GM19463 (cell line): ENCODE measurements around the gene NUDCD2.
"Not testable (repeated sequence)": the region's sequence is repeated elsewhere in the genome, so short reads cannot be mapped to it uniquely, and the experiment has no call there.

Experiments used
- ATAC-seq: cut with Tn5 transposase; IDR thresholded peaks from one replicate; pipeline ENCODE4 v1.9.1; 2021; ENCODE audit warnings: mild to moderate bottlenecking, moderate library complexity; ENCODE audit not compliant: unreplicated experiment

Gene NUDCD2

DNA sequence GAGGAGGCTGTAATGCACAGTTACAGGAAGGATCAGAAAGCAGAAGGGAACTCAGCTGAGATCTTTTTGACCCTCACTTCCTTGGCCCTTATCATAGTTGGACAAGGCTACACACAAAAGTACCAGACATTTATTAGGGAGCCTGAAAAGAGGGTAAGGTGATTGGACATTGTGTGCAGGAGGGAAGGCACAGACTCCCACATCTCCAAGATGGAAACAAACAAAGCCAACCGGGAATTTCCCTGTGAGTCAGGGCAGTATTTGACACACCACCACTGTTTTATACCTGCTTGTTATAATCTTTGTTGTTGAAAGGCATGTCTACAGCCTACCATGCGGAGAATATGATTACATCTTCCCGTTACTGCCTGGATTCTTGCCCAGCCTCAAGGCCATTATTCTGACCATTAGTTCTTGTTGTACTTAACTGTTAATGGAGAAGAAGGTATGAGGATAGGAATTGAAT lies 25.5 kb downstream of the NUDCD2 start:
- no peak for ATAC-seq

DNA sequence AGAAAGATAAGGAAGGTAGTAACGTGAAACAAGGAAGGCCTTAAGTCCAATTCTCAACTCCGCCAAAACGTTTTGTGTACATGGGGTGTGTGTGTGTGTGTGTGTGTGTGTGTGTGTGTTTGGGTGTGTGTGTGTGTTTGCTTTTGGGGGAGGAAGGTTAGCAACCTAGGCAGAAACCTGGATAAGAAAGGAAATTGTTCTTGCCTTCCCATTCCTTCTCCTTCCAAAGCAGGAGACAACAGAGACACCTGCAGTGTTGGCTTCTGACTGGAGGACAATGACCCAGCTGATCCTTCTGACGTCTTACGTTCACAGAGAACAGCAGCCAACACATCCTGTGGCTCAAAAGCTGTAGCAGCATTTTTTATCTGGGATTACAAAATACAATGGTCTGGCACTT lies 26.6 kb downstream of the NUDCD2 start:
- no peak for ATAC-seq

DNA sequence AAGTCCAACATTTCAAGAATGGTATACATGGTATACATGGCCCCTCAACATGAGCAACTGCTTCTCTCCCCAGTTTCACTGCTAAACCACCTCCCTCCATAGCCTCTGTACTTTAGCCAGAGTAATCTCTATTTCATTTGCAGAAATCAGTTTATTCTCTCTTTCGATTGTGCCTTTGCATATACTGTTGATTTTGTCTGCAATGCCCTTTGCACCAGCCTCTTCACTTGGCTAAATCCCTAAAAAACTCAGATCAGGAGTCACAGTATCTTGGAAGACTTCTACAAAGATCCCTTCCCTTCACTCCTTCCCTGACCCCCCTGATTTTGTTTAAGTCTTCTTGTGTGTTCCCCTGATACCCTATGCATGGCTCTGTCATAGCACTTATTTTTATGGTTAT lies 27.4 kb downstream of the NUDCD2 start:
- no peak for ATAC-seq

DNA sequence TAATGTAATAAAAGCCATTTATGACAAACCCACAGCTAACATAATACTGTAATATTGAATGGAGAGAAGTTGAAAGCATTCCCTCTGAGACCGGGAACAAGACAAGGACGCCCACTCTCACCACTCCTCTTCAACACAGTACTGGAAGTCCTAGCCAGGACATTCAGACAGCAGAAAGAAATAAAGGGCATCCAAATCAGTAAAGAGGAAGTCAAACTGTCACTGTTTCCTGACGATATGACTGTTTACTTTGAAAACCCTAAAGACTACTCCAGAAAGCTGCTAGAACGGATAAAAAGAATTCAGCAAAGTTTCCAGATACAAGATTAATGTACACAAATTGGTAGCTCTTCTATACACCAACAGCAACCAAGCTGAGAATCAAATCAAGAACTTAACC lies 33.8 kb downstream of the NUDCD2 start:
- ATAC-seq = not testable (repeated sequence)

DNA sequence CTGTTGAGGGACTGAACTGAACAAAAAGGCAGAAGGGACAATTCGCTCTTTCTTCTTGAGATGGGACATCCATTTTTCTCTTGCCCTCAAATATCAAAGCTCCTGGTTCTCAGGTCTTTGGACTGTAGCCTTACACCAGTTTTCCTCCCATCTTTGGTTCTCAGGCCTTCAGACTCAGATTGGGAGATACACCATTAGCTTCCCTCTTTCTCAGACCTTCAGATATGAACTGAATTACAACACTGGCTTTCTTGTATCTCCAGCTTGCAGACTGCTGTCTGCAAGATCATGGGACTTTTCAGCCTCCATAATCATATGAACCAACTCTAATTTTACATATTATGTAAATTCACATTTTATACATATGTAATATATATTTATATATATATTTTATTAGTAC lies 35.1 kb downstream of the NUDCD2 start:
- ATAC-seq = no peak

DNA sequence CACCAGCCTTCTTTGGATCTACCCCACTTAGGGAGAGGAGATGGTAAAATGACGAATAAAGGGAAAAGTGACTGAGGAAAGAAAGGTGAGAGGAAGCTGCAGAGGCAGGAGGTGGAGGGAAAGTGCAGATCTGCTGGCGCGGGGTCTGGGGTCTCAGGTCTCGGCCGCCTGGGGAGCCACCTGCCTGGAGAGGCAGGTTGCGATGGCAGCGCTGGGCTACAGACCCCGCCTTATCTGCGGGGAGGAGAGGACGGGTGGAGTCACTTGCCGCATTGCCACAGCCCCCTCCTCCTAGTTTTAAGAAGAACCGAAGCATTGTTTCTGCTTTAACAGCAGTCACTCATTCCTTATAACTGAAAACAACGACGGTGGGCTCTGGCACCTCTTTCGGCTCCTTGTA lies 44.2 kb downstream of the NUDCD2 start:
- ATAC-seq = not testable (repeated sequence)

DNA sequence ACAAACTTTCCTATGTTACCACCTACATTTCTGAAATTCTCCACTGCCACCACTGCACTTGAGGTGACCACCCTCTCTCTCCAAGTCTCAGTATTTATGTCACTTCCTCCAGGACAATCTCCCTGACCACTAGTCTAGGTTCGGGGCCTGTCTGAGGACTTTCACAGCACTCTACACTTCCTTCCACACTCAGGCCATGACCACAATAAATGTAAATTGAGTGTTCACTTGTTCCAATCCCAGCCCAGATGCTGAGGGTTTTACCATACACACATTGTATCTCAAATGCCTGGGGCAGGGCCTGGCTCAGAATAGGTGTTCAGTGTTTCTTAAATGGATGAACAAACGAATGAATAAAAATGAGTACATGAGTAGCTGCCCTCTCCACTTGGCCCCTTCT lies 49.4 kb downstream of the NUDCD2 start:
- peak; percentile 39 for ATAC-seq

DNA sequence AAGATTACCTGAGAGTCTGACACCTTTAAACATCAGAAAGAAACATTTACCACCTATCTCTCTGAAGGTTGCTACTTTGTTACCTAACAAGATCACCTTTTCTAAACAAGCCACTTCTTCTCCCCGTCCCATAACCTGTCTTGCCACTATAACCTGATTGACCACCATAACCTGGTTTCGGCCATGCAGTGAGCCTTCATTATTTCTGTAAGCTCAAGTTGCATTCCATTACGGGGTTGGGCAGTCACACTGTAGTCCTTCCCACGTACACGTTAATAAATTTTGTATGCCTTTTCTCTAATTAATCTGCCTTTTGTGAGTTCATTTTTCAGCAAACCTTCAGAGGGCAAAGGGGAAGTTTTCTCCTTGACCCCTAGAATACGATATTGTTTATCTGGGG lies 50.5 kb downstream of the NUDCD2 start:
- no peak for ATAC-seq

DNA sequence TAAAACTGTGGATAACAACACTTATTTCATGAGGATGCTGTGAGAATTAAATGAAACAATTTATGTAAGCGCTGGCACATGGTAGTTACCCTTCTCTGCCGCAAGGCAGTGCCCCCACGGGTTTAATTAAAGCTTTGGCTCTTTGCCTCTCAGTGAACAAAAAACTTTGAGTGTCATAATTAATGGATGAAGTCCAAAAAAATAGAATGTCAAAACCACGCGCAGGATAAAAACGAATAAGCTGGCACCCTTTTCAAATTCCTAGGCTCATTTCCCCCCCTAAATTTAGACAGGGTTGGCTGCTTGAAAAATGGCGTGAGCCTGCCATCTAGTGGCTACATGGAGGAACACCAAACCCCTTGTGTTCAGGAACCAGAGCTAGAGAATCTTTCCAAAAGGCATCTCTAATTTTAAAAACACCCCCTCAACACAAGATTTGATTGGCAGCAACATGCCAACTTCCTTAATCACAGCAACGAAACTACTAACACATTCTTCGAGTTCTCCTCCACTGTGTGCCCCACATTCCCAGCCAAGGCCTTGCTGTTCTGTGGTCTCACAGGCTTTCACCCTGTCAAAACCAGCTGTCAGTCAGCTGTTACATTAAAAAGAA lies 51.5 kb downstream of the NUDCD2 start:
- peak; percentile 65 for ATAC-seq

DNA sequence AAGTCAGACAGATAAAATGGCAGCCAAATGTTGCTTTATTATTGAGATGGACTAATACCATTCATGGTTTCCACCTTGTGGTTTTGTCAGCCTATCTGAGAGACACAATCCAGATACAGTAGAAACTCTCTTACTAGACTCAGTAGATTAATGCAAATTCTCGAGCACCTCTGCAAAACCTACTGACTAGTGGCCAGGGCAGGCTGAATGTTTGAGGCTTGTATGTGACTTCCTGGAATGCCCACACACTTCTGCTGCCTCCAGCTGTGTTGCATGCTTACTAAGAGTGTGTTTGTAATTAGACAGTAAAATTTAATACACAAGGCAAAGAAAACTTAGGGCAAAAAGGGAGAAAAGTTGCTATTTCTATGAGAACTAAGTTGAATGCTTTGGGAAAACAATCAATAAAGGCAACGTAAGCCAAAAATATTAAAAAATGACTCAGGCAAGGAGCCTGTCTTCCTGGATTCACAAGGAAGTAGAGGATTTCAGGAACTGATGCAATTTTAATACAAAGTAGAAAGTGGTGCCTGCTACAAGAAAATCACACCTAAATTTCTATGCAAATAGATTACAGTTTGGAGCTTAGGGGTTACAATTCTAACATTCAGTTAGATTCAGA lies 52.8 kb downstream of the NUDCD2 start:
- peak; percentile 75 for ATAC-seq

DNA sequence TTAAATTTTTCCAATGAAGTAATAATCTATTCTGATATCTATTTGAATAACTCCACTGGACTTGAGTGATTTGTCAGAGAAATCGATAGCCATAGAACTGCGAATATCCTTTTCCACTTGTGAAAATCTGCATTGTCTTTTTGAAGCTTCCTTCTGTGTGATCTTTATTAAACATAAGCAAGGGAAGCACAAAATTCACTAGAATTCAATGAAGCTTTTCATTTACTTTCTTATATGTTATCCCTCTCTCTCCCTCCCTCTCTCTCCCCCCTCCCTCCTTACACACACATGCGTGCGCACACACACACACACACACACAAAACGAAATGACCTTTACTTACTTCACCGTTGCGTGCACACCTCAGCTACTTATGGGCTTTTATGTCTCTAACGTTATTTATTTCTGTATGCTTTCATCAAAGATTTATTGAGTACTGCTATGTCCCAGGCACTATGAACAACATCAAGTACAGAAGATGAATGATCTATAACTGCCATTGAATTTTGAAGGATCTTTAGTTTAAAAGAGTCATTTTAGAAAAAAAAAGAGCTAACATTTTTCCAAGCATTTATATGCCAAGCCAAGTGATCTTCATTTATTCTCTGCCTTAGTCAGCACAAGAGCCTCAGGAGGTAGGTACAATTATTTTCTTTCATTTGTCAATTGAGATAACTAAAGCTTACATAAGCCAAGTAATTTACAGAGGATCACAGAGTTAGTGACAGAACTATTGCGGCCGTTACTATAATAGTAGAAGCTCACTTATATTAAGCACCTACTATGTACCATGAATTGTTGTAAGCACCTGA lies 55.3 kb downstream of the NUDCD2 start:
- ATAC-seq = no peak

DNA sequence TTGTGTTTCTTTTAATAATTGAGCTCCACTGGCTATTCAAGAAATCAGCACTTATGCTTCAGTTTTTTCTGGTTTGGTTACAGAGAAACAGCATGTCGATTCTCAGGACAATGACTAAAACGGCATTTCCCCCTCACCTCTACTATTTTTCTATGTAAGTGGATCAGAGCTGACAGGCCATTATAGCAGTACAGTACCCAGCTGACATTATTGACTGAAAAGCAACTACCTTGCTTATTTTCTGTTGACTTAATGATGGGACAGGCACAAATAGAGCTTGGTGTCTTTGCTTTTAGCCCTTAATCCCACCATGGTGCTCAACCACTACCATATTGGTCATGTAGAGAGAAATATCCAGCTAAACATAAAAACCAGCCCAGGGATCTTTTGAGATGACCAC lies 57.9 kb downstream of the NUDCD2 start:
- ATAC-seq = no peak

DNA sequence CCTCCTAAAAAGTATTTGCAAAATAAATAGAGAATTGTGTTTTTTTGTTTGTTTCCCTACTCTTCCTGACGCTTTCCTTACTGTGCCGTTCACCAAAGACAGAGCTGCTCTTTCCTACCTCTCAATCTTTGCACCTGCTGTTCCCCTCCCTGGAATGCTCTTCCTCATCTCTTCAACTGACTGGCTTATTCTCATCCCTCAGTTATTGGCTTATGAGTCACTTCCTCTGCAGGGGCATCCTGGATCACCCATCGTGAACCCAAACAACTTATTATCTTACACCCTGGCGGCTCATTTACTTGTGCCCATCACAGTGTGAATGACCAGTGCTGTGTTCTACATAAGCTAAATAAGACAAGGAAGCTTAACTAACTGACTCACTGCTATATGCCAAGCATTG lies 58.6 kb downstream of the NUDCD2 start:
- no peak for ATAC-seq

DNA sequence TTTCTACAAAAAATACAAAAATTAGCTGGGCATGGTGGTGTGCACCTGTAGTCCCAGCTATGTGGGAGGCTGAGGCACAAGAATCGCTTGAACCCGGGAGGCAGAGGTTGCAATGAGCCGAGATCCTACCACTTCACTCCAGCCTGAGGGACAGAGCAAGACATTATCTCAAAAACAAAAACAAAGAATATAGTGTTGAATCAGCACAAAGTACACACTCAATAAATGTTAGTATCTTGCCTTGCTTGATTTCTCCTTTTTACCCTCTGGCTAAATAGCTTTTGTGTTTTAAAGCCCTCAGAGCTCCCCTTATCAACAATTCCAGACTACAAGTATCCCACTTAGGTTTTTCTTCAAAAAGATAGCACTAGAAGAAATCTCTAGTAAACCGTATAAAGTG lies 60.0 kb downstream of the NUDCD2 start:
- ATAC-seq = no peak

DNA sequence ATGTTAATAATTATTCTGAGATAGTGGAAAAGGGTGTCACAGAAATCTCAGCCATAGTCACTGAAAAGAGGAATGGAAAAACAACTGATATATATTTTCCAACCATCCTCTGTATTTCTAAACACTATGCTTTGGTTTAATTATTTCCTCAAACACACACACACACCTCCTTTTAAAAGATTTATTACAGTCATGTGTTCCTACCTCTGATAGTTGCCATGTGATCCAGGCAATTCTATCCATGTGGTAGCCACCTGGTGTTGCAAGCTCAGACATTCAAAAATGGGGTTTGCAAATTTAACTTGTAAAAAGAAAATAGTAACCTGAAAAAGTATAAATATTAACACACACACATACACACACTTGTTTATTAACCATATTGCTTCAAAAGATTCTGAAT lies 62.5 kb downstream of the NUDCD2 start:
- ATAC-seq = no peak

DNA sequence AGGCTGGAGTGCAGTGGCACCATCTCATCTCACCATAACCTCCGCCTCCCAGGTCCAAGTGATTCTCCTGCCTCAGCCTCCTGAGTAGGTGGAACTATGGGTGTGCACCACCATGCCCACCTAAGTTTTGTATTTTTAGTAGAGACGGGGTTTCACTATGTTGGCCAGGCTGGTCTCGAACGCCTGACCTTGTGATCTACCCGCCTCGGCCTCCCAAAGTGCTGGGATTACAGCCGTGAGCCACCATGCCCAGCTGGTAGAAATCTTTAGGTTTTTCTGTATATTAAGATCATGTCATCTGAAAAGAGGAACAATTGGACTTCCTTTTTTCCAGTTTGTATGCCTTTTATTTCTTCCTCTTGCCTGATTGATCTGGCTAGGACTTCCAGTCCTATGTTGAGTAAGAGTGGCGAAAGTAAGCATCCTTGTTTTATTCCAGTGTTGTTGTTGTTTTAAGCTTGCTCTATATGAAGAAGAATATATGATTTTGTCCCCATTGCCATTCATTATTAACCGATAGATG lies 63.0 kb downstream of the NUDCD2 start:
- not testable (repeated sequence) for ATAC-seq
